ENCODE data around the gene KMT2A. TPM values are rescaled to one million over a fixed set of nuclear protein-coding genes. Genes with fewer than 3 reads are reported as not detected.
A peak's percentile ranks its signal among the peaks of the same experiment; 100 is the strongest.
"Not testable (repeated sequence)": the region's sequence is repeated elsewhere in the genome, so short reads cannot be mapped to it uniquely, and the experiment has no call there.

Gene KMT2A
- 6.6 and 20.5 TPM in 2 replicates for total RNA-seq (2014; rRNA removed; shearing (Covaris generic))

- DNase-seq (ENCODE audit: low spot score): peak; percentile 97
- in situ Hi-C loops (cut with HindIII; ENCODE audit: low sequenced_read_pairs): no loop called here
Observed at GRCh38 chr11:118435893-118436624, at the start of gene KMT2A. TSS of gene KMT2A (plus strand) at chr11:118436492. CDS start at chr11:118436513, 21 bp downstream.

GRCh38 chr11:118396097-118396501 lies 40.2 kb upstream of the KMT2A start:
- no peak for DNase-seq (ENCODE audit: low spot score)
- in situ Hi-C loops (cut with HindIII; ENCODE audit: low sequenced_read_pairs): no loop called here

GRCh38 chr11:118397448-118397847 lies 38.8 kb upstream of the KMT2A start:
- in situ Hi-C loops (cut with HindIII; ENCODE audit: low sequenced_read_pairs): no loop called here
- no peak for DNase-seq (ENCODE audit: low spot score)

GRCh38 chr11:118398791-118399559 lies 37.3 kb upstream of the KMT2A start:
- DNase-seq (ENCODE audit: low spot score): no peak
- in situ Hi-C loops (cut with HindIII; ENCODE audit: low sequenced_read_pairs): no loop called here

GRCh38 chr11:118401151-118401879 lies 35.0 kb upstream of the KMT2A start, which contains the start of gene ATP5MG:
TSS of gene ATP5MG (plus strand) at chr11:118401606. CDS start at chr11:118401666, 60 bp downstream.
- DNase-seq (ENCODE audit: low spot score): peak; percentile 93
- in situ Hi-C loops (cut with HindIII; ENCODE audit: low sequenced_read_pairs): no loop called here

- in situ Hi-C loops (cut with HindIII; ENCODE audit: low sequenced_read_pairs): no loop called here
Observed at GRCh38 chr11:118401880-118402590, 34.3 kb upstream of the KMT2A start.

GRCh38 chr11:118402594-118402993 lies 33.7 kb upstream of the KMT2A start:
- DNase-seq (ENCODE audit: low spot score); in situ Hi-C loops (cut with HindIII; ENCODE audit: low sequenced_read_pairs): not testable (repeated sequence)

More at GRCh38 chr11:118401880-118402590, 34.3 kb upstream of the KMT2A start:
- DNase-seq (ENCODE audit: low spot score): no peak

GRCh38 chr11:118406599-118407166 lies 29.6 kb upstream of the KMT2A start:
- no peak for DNase-seq (ENCODE audit: low spot score)
- in situ Hi-C loops (cut with HindIII; ENCODE audit: low sequenced_read_pairs): no loop called here

- in situ Hi-C loops (cut with HindIII; ENCODE audit: low sequenced_read_pairs): no loop called here
- no peak for DNase-seq (ENCODE audit: low spot score)
Observed at GRCh38 chr11:118410055-118410745, 26.1 kb upstream of the KMT2A start.

GRCh38 chr11:118411530-118411929 lies 24.8 kb upstream of the KMT2A start:
- no peak for DNase-seq (ENCODE audit: low spot score)
- in situ Hi-C loops (cut with HindIII; ENCODE audit: low sequenced_read_pairs): no loop called here

GRCh38 chr11:118412921-118413320 lies 23.4 kb upstream of the KMT2A start:
- DNase-seq (ENCODE audit: low spot score): no peak
- in situ Hi-C loops (cut with HindIII; ENCODE audit: low sequenced_read_pairs): no loop called here

GRCh38 chr11:118415062-118415738 lies 21.1 kb upstream of the KMT2A start:
- DNase-seq (ENCODE audit: low spot score): no peak
- in situ Hi-C loops (cut with HindIII; ENCODE audit: low sequenced_read_pairs): no loop called here

- in situ Hi-C loops (cut with HindIII; ENCODE audit: low sequenced_read_pairs): no loop called here
- DNase-seq (ENCODE audit: low spot score): peak; percentile 49
Observed at GRCh38 chr11:118415739-118416068, 20.6 kb upstream of the KMT2A start.

- DNase-seq (ENCODE audit: low spot score); in situ Hi-C loops (cut with HindIII; ENCODE audit: low sequenced_read_pairs): not testable (repeated sequence)
Observed at GRCh38 chr11:118416900-118417299, 19.4 kb upstream of the KMT2A start.

GRCh38 chr11:118417801-118418200 lies 18.5 kb upstream of the KMT2A start:
- DNase-seq (ENCODE audit: low spot score): no peak
- in situ Hi-C loops (cut with HindIII; ENCODE audit: low sequenced_read_pairs): no loop called here

GRCh38 chr11:118418766-118419165 lies 17.5 kb upstream of the KMT2A start:
- in situ Hi-C loops (cut with HindIII; ENCODE audit: low sequenced_read_pairs): no loop called here
- no peak for DNase-seq (ENCODE audit: low spot score)

GRCh38 chr11:118427707-118428106 lies 8.6 kb upstream of the KMT2A start:
- no peak for DNase-seq (ENCODE audit: low spot score)
- in situ Hi-C loops (cut with HindIII; ENCODE audit: low sequenced_read_pairs): no loop called here

- DNase-seq (ENCODE audit: low spot score): no peak
- in situ Hi-C loops (cut with HindIII; ENCODE audit: low sequenced_read_pairs): no loop called here
Observed at GRCh38 chr11:118430956-118431355, 5.3 kb upstream of the KMT2A start.
